ENCODE results near the gene ADAMTS16.

ADAMTS16 gene

DNA sequence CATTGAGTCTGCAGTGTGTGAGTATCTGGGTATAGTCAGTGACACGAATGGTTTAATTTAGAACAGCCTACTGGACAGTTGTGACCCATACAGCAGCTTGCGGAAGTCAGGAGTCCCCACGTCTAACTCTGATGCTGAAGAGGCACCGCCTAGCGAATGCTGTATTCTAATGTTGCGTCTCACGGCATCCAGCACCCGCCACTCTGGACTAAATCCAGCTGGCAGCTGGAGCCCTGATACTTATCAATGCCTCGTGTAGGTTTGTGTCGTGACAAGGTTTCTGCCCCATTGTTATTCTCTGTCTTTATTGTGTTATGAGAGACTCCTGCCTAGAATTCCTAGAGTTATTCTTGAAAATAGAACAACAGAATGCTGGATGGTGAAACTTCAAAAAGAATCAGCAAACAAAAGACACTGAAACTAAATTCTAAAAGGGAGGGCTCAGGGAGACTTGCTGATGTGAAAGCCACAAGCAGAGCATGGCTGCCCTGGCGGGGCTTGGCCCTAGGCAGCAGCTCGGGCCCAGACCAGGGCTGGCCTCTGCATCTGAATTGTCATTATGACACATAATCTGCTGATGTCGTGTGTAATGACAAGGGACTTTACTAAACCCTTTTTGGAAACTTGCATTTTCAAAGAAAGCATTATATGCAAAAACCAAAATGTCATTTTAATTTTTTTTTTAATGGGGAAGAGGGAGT is 158.9 kb downstream of the ADAMTS16 start:
- DNase-seq (ENCODE audit: low spot score): no peak
- Mint-ChIP-seq H3K27ac (no peak overlapping the region), H3K36me3 (ENCODE audit: low read depth) (no peaks in the 10 kb centered on the region), H3K9me3 (peaks cover 16% of the 10 kb centered on the region), H3K27me3 (ENCODE audit: low read depth) (no peaks in the 10 kb centered on the region), H3K4me3 (no peak overlapping the region), H3K4me1 (ENCODE audit: low read depth) (no peaks in the 10 kb centered on the region)

GRCh38 chr5:5301176-5301575 is 161.0 kb downstream of the ADAMTS16 start:
- no peak for DNase-seq (ENCODE audit: low spot score)
- Mint-ChIP-seq H3K27me3 (ENCODE audit: low read depth) (no peaks in the 10 kb centered on the region), H3K9me3 (peaks cover 16% of the 10 kb centered on the region), H3K4me1 (ENCODE audit: low read depth) (no peaks in the 10 kb centered on the region), H3K4me3 (no peak overlapping the region), H3K36me3 (ENCODE audit: low read depth) (no peaks in the 10 kb centered on the region), H3K27ac (no peak overlapping the region)

DNA sequence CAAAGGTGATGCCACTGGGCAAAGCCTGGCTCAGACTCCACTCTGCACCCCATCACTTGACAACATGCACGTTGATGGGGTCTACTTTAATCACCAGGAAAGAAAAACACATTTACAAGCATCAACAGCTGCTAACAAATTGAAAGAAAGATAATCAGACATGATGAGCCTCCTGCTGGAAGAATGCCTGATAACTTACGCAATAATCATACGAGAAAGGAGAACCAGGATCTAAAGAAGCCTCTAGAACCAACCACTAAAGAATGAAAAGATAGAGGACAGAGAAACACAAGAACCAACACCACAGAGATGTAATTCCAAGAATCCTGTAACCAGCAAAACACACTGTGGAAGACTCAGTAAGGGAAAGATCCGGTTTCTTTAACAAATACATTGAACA is 162.1 kb downstream of the ADAMTS16 start:
- Mint-ChIP-seq H3K27ac (no peak overlapping the region), H3K9me3 (peaks cover 16% of the 10 kb centered on the region), H3K36me3 (ENCODE audit: low read depth) (no peaks in the 10 kb centered on the region), H3K4me1 (ENCODE audit: low read depth) (no peaks in the 10 kb centered on the region), H3K4me3 (no peak overlapping the region), H3K27me3 (ENCODE audit: low read depth) (no peaks in the 10 kb centered on the region)
- no peak for DNase-seq (ENCODE audit: low spot score)

GRCh38 chr5:5303242-5303641 is 163.1 kb downstream of the ADAMTS16 start:
- H3K27me3 Mint-ChIP-seq (ENCODE audit: low read depth): no peaks in the 10 kb centered on the region
- H3K27ac Mint-ChIP-seq: no peak overlapping the region
- H3K9me3 Mint-ChIP-seq: peaks cover 16% of the 10 kb centered on the region
- no peaks in the 10 kb centered on the region for H3K4me1 Mint-ChIP-seq (ENCODE audit: low read depth)
- DNase-seq (ENCODE audit: low spot score): no peak
- H3K4me3 Mint-ChIP-seq: no peak overlapping the region
- no peaks in the 10 kb centered on the region for H3K36me3 Mint-ChIP-seq (ENCODE audit: low read depth)

- H3K36me3 Mint-ChIP-seq (ENCODE audit: low read depth): no peaks in the 10 kb centered on the region
- H3K27me3 Mint-ChIP-seq (ENCODE audit: low read depth): no peaks in the 10 kb centered on the region
- H3K4me1 Mint-ChIP-seq (ENCODE audit: low read depth): no peaks in the 10 kb centered on the region
- no peak overlapping the region for H3K4me3 Mint-ChIP-seq
- H3K27ac Mint-ChIP-seq: no peak overlapping the region
- peaks cover 16% of the 10 kb centered on the region for H3K9me3 Mint-ChIP-seq
- DNase-seq (ENCODE audit: low spot score): no peak
These were observed 164.4 kb downstream of the ADAMTS16 start for GRCh38 chr5:5304361-5305020.

- Mint-ChIP-seq H3K4me1 (ENCODE audit: low read depth) (no peaks in the 10 kb centered on the region), H3K4me3 (no peak overlapping the region), H3K36me3 (ENCODE audit: low read depth) (no peaks in the 10 kb centered on the region), H3K9me3 (peaks cover 6% of the 10 kb centered on the region), H3K27ac (no peak overlapping the region), H3K27me3 (ENCODE audit: low read depth) (no peaks in the 10 kb centered on the region)
- no peak for DNase-seq (ENCODE audit: low spot score)
These were observed 166.6 kb downstream of the ADAMTS16 start for GRCh38 chr5:5306696-5307095.

DNA sequence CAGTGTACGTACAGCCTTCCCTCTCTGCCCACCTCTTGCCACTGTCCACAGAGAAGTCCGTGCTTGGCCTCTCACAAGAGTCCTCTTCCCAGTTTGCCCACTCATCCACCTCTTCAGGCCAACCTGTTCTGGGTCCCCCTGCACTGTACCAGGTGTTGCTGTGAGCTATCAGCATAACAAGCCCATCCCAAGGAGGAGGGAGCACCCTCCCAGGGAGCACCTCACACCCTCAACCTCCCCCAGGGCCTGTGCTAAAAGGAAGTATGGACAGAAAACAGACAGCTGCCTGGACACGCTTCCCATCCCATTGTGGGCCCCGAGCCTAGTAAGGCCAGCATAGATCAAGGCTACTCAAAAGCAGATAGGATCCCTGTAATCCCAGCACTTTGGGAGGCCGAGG is 168.2 kb downstream of the ADAMTS16 start:
- no peaks in the 10 kb centered on the region for H3K4me1 Mint-ChIP-seq (ENCODE audit: low read depth)
- H3K4me3 Mint-ChIP-seq: no peak overlapping the region
- no peaks in the 10 kb centered on the region for H3K9me3 Mint-ChIP-seq
- DNase-seq (ENCODE audit: low spot score): no peak
- H3K27me3 Mint-ChIP-seq (ENCODE audit: low read depth): no peaks in the 10 kb centered on the region
- no peak overlapping the region for H3K27ac Mint-ChIP-seq
- no peaks in the 10 kb centered on the region for H3K36me3 Mint-ChIP-seq (ENCODE audit: low read depth)

DNA sequence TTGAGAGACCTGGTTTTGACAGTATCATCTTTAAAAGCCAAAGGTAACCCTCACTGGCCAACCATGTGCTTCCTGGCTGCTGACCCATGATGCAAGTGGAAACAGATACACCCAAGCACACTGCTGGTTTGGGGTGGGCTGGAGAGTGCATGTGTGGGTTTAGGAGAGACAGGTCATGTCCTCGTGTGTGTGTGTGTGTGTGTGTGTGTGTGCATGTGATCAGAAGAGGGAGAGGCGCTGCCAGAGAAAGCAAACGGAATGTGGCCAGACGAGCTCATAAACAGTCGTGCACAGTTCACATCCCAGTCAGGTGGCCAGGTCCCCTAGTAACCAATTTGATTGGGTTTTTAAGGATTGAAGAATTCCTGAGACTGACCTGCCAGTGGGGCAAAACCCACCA is 169.5 kb downstream of the ADAMTS16 start:
- Mint-ChIP-seq H3K36me3 (ENCODE audit: low read depth) (no peaks in the 10 kb centered on the region), H3K9me3 (no peaks in the 10 kb centered on the region), H3K4me3 (no peak overlapping the region), H3K27ac (no peak overlapping the region), H3K4me1 (ENCODE audit: low read depth) (no peaks in the 10 kb centered on the region), H3K27me3 (ENCODE audit: low read depth) (no peaks in the 10 kb centered on the region)
- DNase-seq (ENCODE audit: low spot score): no peak

- H3K4me1 Mint-ChIP-seq (ENCODE audit: low read depth): no peaks in the 10 kb centered on the region
- no peak for DNase-seq (ENCODE audit: low spot score)
- no peaks in the 10 kb centered on the region for H3K9me3 Mint-ChIP-seq
- no peaks in the 10 kb centered on the region for H3K27me3 Mint-ChIP-seq (ENCODE audit: low read depth)
- no peaks in the 10 kb centered on the region for H3K36me3 Mint-ChIP-seq (ENCODE audit: low read depth)
- H3K27ac Mint-ChIP-seq: no peak overlapping the region
- H3K4me3 Mint-ChIP-seq: no peak overlapping the region
These were observed 173.0 kb downstream of the ADAMTS16 start for GRCh38 chr5:5313101-5313635.

GRCh38 chr5:5314166-5314565 is 174.0 kb downstream of the ADAMTS16 start:
- Mint-ChIP-seq H3K27ac (no peak overlapping the region), H3K9me3 (no peaks in the 10 kb centered on the region), H3K27me3 (ENCODE audit: low read depth) (no peaks in the 10 kb centered on the region), H3K36me3 (ENCODE audit: low read depth) (no peaks in the 10 kb centered on the region), H3K4me3 (no peak overlapping the region), H3K4me1 (ENCODE audit: low read depth) (no peaks in the 10 kb centered on the region)
- DNase-seq (ENCODE audit: low spot score): no peak

DNA sequence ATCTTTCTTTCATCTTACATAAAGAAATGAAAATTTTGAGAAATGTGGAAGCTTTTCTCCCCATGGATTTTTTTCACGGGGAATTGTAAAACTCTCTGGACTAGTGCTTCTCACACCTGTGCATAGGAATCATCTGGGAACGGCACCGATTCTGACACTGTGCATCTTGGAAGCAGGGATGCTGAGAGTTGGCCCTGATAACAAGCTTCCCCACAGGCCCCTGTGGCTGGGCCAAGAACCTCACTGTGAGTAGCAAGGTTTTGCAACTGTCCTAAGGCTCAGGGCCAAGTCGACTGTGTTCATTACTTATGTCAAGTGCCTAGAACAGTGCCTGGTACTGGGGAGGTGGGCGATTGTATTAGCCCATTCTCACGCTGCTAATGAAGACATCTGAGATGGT is 174.5 kb downstream of the ADAMTS16 start:
- no peaks in the 10 kb centered on the region for H3K9me3 Mint-ChIP-seq
- DNase-seq (ENCODE audit: low spot score): no peak
- no peak overlapping the region for H3K4me3 Mint-ChIP-seq
- H3K27me3 Mint-ChIP-seq (ENCODE audit: low read depth): no peaks in the 10 kb centered on the region
- H3K36me3 Mint-ChIP-seq (ENCODE audit: low read depth): no peaks in the 10 kb centered on the region
- no peak overlapping the region for H3K27ac Mint-ChIP-seq
- H3K4me1 Mint-ChIP-seq (ENCODE audit: low read depth): no peaks in the 10 kb centered on the region

DNA sequence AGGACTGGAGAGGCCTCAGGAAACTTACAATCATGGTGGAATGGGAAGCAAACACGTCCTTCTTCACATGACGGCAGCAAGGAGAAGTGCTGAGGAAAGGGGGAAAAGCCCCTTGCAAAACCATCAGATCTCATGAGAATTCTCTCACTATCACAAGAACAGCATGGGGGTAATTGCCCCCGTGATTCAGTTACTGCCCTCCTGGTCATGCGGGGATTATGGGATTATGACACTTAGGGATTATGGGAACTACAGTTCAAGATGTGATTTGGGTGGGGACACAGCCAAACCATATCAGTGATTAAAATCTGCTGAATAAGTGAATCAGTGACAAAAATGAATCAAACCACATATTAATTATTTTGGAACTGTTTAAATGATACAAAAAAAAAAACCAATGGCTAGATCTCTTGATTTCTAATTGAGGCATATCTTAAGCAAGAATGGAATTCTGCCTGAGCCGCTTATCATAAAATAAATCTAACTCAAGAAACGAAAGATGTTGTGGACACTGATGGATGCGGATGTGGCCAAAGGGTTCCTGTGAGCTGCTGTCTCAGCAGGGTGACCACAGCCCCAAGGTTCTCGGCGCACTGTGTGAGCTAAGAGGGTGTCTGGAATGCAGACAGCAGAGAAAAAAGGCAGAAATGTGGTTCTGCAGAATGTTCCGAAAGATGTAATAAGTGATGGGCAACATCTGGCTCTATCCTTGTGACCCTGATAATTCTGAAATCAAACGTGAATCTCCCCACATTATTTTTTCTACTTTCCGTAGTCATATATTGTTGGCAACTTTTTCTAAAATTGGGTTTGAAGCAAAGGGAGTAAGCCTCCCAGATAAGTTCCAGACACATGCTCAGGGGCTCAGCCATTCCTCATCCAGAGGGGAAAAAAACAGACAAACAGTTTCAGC is 175.2 kb downstream of the ADAMTS16 start:
- H3K9me3 Mint-ChIP-seq: no peaks in the 10 kb centered on the region
- H3K36me3 Mint-ChIP-seq (ENCODE audit: low read depth): no peaks in the 10 kb centered on the region
- no peak overlapping the region for H3K4me3 Mint-ChIP-seq
- DNase-seq (ENCODE audit: low spot score): no peak
- no peaks in the 10 kb centered on the region for H3K4me1 Mint-ChIP-seq (ENCODE audit: low read depth)
- no peak overlapping the region for H3K27ac Mint-ChIP-seq
- H3K27me3 Mint-ChIP-seq (ENCODE audit: low read depth): no peaks in the 10 kb centered on the region

DNA sequence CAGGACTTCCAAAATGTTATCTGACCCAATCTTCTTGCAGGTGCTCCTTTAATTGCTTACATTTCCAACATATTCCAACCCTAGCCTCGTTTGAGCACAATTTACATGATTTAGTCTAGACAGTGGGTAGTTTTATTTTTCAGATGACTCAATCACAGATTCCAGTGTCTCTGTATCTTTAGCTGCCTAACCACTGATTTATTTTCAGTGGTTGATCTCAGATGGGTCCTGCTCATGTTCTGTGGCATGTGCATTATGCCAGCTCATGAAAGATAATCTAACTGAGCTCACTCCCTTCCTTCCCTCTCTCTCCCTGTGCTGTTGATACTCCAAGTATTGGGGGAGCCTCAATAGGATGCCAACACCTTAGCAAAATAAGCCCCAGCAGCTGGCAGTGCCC is 176.2 kb downstream of the ADAMTS16 start:
- Mint-ChIP-seq H3K27ac (no peak overlapping the region), H3K4me1 (ENCODE audit: low read depth) (no peaks in the 10 kb centered on the region), H3K4me3 (no peak overlapping the region), H3K9me3 (no peaks in the 10 kb centered on the region), H3K36me3 (ENCODE audit: low read depth) (no peaks in the 10 kb centered on the region), H3K27me3 (ENCODE audit: low read depth) (no peaks in the 10 kb centered on the region)
- no peak for DNase-seq (ENCODE audit: low spot score)

DNA sequence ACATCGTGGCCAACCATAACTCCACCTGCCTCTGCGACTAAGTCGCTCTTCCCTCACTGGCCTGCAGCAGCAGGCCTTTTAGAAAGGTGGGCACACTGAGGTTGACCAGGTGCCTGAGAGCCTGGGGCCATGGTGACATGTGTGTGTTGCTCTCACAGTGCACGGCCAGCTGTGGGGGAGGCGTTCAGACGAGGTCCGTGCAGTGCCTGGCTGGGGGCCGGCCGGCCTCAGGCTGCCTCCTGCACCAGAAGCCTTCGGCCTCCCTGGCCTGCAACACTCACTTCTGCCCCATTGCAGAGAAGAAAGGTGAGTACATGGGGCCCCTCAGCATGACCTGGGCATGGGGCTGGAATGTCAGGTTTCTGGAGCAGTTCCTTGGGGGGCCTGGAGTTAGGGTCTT is 177.8 kb downstream of the ADAMTS16 start:
- H3K27ac Mint-ChIP-seq: no peak overlapping the region
- H3K36me3 Mint-ChIP-seq (ENCODE audit: low read depth): no peaks in the 10 kb centered on the region
- DNase-seq (ENCODE audit: low spot score): no peak
- H3K4me1 Mint-ChIP-seq (ENCODE audit: low read depth): no peaks in the 10 kb centered on the region
- no peaks in the 10 kb centered on the region for H3K27me3 Mint-ChIP-seq (ENCODE audit: low read depth)
- H3K9me3 Mint-ChIP-seq: no peaks in the 10 kb centered on the region
- no peak overlapping the region for H3K4me3 Mint-ChIP-seq

Measured in T-helper 2 cell treated with Interferon-gamma antibody and Interleukin-4, amounts not matched to agents 5 μg/mL and 100 μg/mL, for 36 hours (primary cell).